Activated naive CD4-positive, alpha-beta T cell treated with anti-CD3 and anti-CD28 coated beads, Interleukin-2, amount 10 ng/mL, durations not matched to agents 7 days and 5 days (primary cell): ENCODE measurements around the gene TBX15.
A peak's percentile ranks its signal among the peaks of the same experiment; 100 is the strongest.

Source experiments
- CTCF ChIA-PET: fragments of 350-600 bp; sonication (Branson Sonifier 250); formaldehyde crosslinking; loops from one replicate; lab custom pipeline; 2021; ENCODE audit warnings: antibody characterized with exemption; lab: Charles Lee
- DNase-seq: peaks from one replicate; pipeline ENCODE4 v3.0.0-alpha.2; 2020
- H3K27ac Mint-ChIP-seq: one replicate; pipeline ENCODE4 v1.8.0; 2021; ENCODE audit warnings: mild to moderate bottlenecking, moderate library complexity, mixed read lengths
- H3K27me3 Mint-ChIP-seq: one replicate; pipeline ENCODE4 v1.8.0; 2021; ENCODE audit warnings: mild to moderate bottlenecking, mixed read lengths
- H3K36me3 Mint-ChIP-seq: one replicate; pipeline ENCODE4 v1.8.0; 2021; ENCODE audit warnings: mixed read lengths
- H3K4me1 Mint-ChIP-seq: one replicate; pipeline ENCODE4 v1.8.0; 2021; ENCODE audit warnings: mixed read lengths
- H3K4me3 Mint-ChIP-seq: one replicate; pipeline ENCODE4 v1.8.0; 2021; ENCODE audit warnings: mild to moderate bottlenecking, moderate library complexity, mixed read lengths
- H3K9me3 Mint-ChIP-seq: one replicate; pipeline ENCODE4 v1.8.0; 2021; ENCODE audit warnings: mixed read lengths

Gene TBX15

DNA sequence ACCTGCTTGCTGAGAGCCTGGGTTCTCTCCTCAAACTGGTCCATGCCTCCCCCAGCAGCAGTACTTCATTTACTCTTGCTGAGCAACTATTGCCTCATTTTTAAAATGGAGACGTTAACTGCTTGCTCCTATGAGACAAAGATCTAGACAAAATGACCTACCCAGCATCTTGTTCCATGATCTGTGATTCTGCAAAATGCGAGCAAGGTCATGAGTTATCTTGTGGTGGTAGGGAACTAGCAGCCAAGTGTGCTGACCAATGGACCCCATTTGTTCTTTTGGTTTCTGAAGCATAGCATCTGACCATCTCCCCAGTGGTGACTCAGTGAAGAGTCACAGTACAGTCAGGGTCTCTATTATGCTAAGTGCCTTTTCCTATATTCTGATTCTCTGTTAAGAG is 40.4 kb downstream of the TBX15 start:
- Mint-ChIP-seq H3K36me3 (no peaks in the 10 kb centered on the region), H3K27ac (no peak overlapping the region), H3K4me3 (no peak overlapping the region), H3K4me1 (no peaks in the 10 kb centered on the region), H3K27me3 (no peaks in the 10 kb centered on the region), H3K9me3 (no peaks in the 10 kb centered on the region)
- CTCF ChIA-PET, result no interaction called here
- DNase-seq, result no peak

DNA sequence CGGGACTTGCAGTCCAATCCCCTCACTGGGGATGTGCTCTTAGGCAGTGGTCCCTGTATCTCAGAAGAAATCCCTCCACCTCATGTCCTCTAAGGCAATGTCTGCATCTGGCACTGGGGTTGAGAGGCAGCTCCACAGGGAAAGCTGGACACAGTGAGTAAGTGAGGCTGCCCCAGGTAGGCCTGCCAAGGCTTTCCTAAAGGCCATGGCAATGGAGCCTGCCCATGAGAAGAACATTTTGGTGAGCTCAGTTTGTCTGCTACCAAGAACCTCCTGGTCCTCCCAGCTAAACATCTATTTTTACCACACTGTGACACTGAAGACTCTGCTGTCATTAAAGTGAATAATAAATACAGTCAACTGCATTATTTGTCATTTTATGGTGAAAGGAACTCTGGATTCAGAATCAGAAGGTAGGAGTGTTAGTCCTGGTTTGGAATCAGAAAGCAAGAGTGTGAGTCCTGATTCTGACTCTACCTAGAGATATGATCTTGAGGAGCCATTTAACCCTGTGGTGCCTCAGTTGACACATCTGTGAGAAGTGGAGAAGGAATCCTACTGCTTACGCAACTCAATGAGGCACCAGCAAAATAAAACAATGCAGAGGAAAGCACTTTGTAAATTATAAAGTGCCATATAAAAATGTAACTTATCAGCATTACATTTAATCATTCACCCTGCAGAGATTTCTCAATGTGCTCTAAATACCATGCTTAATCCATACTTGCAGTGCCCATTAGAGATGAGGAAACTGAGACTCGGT is 41.0 kb downstream of the TBX15 start:
- Mint-ChIP-seq H3K27ac (no peak overlapping the region), H3K27me3 (no peaks in the 10 kb centered on the region), H3K4me3 (no peak overlapping the region), H3K4me1 (no peaks in the 10 kb centered on the region), H3K36me3 (no peaks in the 10 kb centered on the region), H3K9me3 (no peaks in the 10 kb centered on the region)
- CTCF ChIA-PET, result no interaction called here
- DNase-seq, result no peak

DNA sequence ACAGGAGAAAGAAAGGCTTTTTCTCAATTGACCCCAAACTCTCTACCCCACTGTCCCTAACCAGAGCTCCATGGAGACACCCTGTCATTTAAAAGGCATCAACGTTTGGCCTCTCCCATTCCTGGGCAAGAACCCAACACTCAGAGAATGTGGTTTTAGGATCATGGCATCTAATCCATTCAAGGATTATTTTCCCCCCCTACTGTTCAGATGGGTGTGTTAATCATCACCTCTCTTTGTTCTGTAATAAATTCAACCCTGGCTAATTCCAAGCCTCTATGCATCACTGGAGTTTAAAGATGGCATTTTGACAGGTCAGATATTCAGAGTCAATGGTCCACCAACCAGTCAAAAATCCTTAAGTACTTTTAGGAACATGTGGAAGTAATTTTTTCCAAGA is 42.7 kb downstream of the TBX15 start:
- DNase-seq, result no peak
- Mint-ChIP-seq H3K27ac (no peak overlapping the region), H3K4me3 (no peak overlapping the region), H3K9me3 (no peaks in the 10 kb centered on the region), H3K4me1 (no peaks in the 10 kb centered on the region), H3K27me3 (no peaks in the 10 kb centered on the region), H3K36me3 (no peaks in the 10 kb centered on the region)
- CTCF ChIA-PET, result no interaction called here

DNA sequence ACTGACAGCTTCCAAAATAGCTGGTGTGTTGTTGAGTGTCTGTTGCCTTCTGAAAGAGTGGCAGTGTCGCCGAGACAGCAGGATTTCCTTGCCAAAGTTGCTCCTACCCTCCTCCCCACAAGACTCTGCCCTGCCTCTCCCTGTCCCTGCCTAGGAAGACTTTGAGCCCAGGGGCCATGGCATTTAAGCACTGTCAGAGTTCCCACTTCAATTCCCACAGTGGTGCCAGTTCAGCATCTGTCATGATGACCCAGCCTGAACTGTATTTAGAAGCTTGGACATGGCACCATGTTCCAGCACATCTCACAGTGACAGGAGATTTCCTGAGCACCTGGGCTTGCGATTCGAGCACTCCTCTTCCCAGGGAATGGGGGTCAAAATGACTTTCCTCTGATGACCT is 43.6 kb downstream of the TBX15 start:
- H3K9me3 Mint-ChIP-seq, result no peaks in the 10 kb centered on the region
- H3K27me3 Mint-ChIP-seq, result no peaks in the 10 kb centered on the region
- no peaks in the 10 kb centered on the region for H3K36me3 Mint-ChIP-seq
- no peak for DNase-seq
- H3K27ac Mint-ChIP-seq, result no peak overlapping the region
- CTCF ChIA-PET, result no interaction called here
- no peak overlapping the region for H3K4me3 Mint-ChIP-seq
- no peaks in the 10 kb centered on the region for H3K4me1 Mint-ChIP-seq

DNA sequence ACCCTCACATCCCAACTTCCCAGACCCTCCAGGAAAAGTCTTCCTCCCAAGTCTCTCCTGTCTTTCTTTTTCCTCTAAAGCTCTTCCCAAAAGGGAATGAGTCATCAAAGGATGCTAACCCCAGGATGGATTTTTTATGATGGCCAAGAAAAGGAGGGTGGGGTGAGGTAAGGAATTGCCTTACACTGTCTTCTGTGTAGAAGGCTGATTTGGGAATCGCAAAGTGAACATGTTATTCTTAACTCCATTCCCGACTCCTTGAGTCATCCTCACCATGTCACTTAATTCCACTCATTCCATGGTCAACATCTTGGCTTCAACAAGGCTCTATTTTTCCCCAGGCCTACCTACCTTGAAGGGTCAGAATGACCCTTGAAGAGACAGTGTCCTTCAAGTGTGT is 44.0 kb downstream of the TBX15 start:
- no peak overlapping the region for H3K4me3 Mint-ChIP-seq
- H3K4me1 Mint-ChIP-seq, result no peaks in the 10 kb centered on the region
- H3K27me3 Mint-ChIP-seq, result no peaks in the 10 kb centered on the region
- DNase-seq, result no peak
- no peaks in the 10 kb centered on the region for H3K9me3 Mint-ChIP-seq
- H3K27ac Mint-ChIP-seq, result no peak overlapping the region
- H3K36me3 Mint-ChIP-seq, result no peaks in the 10 kb centered on the region
- CTCF ChIA-PET, result no interaction called here

DNA sequence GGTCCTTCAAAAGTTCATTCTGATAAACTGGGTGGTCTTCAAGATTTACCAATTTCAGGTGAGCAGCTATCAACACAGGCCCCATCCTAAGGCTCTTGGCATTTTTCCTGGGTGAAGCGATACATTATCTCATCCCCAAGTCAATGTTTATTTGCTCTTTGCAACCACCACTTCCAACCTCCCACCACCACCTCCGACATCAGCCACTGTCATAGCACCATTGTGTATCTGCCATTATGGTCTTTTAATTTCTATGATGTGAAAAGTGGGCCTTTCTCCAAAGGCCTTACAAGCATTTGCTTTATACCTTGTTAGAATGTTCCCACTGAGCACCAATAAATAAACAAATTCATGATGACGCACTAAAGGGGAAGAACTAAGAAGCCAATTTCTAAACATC is 47.2 kb downstream of the TBX15 start:
- Mint-ChIP-seq H3K4me1 (no peaks in the 10 kb centered on the region), H3K27me3 (no peaks in the 10 kb centered on the region), H3K36me3 (no peaks in the 10 kb centered on the region), H3K27ac (no peak overlapping the region), H3K9me3 (no peaks in the 10 kb centered on the region), H3K4me3 (no peak overlapping the region)
- CTCF ChIA-PET, result no interaction called here
- DNase-seq, result no peak

DNA sequence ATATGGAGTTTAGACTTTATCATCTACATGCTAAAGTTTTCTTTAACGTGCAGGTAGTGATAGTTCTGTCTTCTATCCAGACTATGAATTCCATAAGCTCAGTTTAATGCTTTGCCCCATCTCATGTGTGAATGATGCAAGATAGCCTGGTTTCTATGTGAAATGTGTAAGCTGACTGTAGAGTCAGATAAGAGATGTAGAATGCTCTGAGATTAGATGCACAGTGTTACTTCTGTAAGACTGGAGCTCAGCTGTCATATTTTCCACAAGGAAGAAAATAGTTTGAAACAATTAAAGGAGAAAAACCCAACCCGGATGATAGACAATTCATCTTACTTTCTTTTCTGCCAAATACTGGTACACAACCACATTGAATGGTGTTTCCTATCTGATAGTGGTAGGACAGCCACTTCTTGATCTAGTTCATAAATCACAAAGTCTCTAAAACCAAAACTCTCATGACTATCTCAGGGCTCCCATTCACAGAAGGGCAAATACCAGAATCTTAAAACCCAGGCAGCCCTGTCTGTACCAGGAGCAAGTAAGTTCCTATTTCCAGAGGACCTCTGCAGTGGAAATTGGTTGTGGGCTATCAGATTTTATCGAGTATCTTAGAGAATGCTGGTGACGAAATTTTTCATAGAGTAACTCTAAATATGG is 50.6 kb downstream of the TBX15 start:
- Mint-ChIP-seq H3K36me3 (no peaks in the 10 kb centered on the region), H3K9me3 (no peaks in the 10 kb centered on the region), H3K27ac (no peak overlapping the region), H3K4me3 (no peak overlapping the region), H3K27me3 (no peaks in the 10 kb centered on the region), H3K4me1 (no peaks in the 10 kb centered on the region)
- no peak for DNase-seq
- CTCF ChIA-PET, result no interaction called here

DNA sequence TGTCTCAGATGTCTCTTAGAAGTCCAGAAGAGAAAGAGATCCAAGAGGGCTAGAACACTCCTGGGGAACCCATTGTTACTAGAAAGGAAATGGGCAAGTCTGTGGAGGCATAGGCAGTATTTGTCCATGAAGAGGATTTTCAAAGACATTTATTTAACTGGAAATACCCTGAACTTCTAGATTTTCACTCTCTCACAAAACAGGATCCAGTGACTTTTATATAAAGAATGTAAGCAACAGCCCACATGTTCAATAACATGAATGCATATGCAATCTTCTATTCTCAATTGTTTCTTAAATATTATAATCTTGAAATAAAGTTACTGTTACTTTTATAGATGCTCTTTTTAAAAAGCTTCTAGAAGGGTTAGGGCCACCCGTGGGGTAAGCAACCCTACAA is 53.4 kb downstream of the TBX15 start:
- Mint-ChIP-seq H3K9me3 (no peaks in the 10 kb centered on the region), H3K27ac (no peak overlapping the region), H3K4me1 (no peaks in the 10 kb centered on the region), H3K36me3 (no peaks in the 10 kb centered on the region), H3K4me3 (no peak overlapping the region), H3K27me3 (no peaks in the 10 kb centered on the region)
- no peak for DNase-seq
- CTCF ChIA-PET, result no interaction called here

DNA sequence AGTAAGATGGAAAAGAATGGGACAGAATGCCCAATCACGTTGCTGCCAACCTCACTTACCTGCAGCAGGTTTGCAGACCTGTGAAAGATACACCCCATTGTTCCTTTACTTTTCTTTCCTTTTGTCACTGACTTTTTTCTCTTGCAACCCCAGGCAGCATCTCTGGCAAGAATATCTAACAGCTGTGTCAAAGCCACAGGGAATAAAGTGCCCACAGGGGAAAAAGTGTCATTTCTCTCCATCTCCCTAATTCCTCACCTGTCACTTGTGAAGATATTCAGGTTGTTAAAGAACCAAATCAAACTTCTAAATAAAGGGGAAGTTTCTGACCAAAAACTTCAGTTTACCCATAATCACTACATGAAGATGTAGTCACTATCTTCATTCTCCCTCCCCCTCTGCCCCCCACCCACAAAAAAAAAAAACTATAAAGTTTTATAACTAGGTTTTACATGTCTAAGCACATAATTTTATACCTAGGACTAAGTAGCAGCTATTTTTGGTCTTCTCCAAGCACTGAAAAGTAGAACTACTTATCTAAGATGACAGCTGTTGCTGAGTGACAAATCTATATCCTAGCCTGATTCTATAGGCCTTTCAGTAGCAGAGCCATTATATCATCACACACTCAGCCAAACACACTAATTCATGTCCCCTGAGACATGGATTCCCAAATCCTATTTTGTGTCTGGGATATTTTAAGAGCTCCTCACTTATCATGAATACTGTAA is 54.9 kb downstream of the TBX15 start:
- H3K36me3 Mint-ChIP-seq, result no peaks in the 10 kb centered on the region
- H3K4me1 Mint-ChIP-seq, result no peaks in the 10 kb centered on the region
- H3K27ac Mint-ChIP-seq, result no peak overlapping the region
- CTCF ChIA-PET, result no interaction called here
- H3K9me3 Mint-ChIP-seq, result no peaks in the 10 kb centered on the region
- no peak overlapping the region for H3K4me3 Mint-ChIP-seq
- DNase-seq, result no peak
- no peaks in the 10 kb centered on the region for H3K27me3 Mint-ChIP-seq

DNA sequence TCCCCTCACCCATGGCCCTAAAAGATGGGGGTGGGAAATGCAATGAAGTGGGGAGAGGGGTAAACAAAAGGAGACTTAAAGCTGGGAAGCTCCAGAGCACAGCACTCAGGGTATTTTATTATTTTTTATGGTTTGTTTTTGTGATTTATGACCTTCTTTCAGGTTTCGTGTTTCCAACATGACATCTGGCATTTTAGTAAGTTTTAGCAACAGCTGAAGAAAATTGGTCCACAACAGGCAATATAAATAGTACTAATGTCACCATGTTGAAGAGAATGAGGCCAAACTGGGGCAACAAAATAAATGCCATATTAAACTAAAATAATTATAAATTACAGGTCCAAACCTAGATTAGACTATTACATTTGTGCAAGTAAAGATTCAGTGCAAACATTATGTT is 56.3 kb downstream of the TBX15 start:
- no peaks in the 10 kb centered on the region for H3K36me3 Mint-ChIP-seq
- no peak overlapping the region for H3K27ac Mint-ChIP-seq
- H3K4me1 Mint-ChIP-seq, result no peaks in the 10 kb centered on the region
- H3K4me3 Mint-ChIP-seq, result no peak overlapping the region
- no peak for DNase-seq
- H3K27me3 Mint-ChIP-seq, result no peaks in the 10 kb centered on the region
- CTCF ChIA-PET, result no interaction called here
- no peaks in the 10 kb centered on the region for H3K9me3 Mint-ChIP-seq

DNA sequence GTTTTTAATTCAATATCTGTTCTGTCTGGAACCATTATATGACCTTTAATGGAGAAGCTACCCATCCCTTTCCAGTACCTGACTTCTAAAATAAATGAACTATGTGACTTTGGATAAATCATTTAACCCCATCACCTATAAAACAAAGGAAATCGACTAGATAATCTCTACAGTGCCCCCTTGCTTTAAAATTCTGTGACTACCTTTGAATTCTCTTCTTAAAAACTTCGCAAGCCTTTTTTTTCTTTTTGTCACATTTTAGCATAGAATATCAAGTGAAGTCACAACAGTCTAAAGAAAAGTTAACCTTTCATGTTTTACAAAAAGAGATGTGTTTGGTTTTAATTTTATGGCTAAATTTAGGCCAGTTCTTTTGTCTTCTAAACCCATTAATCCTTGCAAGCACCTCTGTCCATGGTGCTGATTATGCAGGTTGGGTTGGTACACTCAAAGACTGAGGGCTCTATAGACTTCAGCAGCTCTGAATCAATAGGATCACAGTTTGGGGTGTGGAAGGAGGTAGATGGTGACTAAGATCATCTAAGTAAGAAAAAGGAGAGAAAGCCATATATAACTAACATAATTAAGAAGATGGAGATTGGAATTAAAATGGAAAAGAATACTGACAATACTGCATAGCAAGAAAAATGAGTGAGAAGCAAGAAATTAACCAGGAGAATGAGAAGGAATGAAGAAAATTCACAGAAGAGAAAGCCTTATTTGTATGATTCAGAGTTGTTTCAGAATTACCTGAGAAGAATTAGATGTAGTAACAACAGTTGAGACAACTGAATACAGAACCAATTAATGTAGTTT is 59.2 kb downstream of the TBX15 start:
- Mint-ChIP-seq H3K27me3 (no peaks in the 10 kb centered on the region), H3K27ac (no peak overlapping the region), H3K9me3 (no peaks in the 10 kb centered on the region), H3K4me3 (no peak overlapping the region), H3K4me1 (no peaks in the 10 kb centered on the region), H3K36me3 (no peaks in the 10 kb centered on the region)
- CTCF ChIA-PET, result no interaction called here
- DNase-seq, result peak; percentile 37

DNA sequence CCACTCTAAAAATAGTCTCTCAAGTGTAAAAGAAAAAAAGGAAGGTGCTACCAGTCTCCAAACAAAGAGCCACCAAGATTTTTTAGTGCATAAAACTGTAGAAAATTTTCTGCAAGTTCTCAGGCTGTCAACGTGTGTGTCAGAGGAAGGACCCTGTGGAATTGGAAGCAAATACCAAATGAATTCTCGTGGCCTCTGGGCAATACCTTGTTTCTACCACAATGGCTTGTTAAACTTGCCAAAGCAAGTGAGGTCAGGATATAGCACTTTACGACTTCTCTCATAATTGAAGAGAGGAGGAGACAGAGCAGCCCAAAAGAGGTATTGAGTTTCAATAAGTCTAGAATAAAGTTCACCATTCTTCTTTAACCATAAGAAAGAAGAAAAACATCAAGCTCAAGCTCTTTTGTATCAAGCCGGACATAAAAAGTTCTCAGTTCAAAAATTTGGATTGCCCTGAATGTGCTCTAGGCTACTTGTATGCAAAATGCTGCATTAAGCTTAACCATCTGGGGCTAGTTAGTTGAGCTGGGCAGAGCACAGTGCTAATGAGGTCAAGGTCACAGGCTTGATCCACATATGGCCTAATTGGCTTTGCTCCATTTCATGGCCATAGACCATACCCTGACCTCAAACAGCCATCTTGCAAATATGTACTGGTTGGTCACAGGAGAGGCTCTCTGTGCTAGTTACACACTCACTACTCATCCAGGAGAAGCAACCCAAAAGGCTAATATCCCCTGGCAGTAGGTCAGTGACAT is 60.5 kb downstream of the TBX15 start:
- H3K36me3 Mint-ChIP-seq, result no peaks in the 10 kb centered on the region
- H3K27ac Mint-ChIP-seq, result no peak overlapping the region
- no peaks in the 10 kb centered on the region for H3K9me3 Mint-ChIP-seq
- H3K27me3 Mint-ChIP-seq, result no peaks in the 10 kb centered on the region
- CTCF ChIA-PET, result no interaction called here
- H3K4me1 Mint-ChIP-seq, result no peaks in the 10 kb centered on the region
- no peak overlapping the region for H3K4me3 Mint-ChIP-seq
- DNase-seq, result no peak

DNA sequence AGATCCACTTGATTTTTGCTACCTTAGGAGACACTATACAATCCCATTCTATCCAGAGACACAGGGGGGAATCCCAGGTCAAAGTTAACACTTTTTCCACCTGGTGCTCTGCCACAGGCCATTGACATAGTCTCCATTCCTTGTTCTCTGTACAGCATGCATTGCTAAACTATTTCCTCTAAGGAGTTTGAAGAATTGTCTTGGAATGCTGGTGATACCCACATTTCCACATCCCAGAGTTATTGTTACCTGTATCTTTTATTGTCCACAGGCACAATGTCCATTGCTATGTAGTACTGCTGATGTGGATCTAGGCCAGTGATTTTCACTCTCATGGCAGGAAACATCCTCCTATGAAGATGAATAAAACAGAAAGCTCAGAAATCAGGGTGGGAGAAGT is 61.9 kb downstream of the TBX15 start:
- H3K9me3 Mint-ChIP-seq, result no peaks in the 10 kb centered on the region
- CTCF ChIA-PET, result no interaction called here
- no peak overlapping the region for H3K27ac Mint-ChIP-seq
- no peaks in the 10 kb centered on the region for H3K27me3 Mint-ChIP-seq
- no peak overlapping the region for H3K4me3 Mint-ChIP-seq
- no peaks in the 10 kb centered on the region for H3K36me3 Mint-ChIP-seq
- no peak for DNase-seq
- H3K4me1 Mint-ChIP-seq, result no peaks in the 10 kb centered on the region

DNA sequence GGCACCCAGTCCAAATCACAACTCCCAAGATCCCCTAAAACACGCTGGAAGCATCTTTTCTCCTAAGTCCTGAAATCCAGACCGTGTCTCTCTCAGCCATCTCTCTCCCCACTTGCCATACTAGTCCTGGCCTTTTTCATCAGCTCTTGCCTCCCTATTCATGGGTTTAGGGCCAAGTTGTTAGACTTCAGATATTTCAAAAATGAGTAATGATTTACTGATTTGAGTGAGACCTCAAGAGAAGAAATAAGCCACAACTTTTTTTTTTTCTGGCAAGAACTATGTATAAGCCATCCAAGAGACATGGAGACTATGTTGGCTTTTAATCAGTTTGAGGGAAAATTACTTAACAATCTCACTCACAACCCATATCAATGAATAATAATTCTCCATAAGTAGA is 62.5 kb downstream of the TBX15 start:
- no peaks in the 10 kb centered on the region for H3K36me3 Mint-ChIP-seq
- H3K4me1 Mint-ChIP-seq, result no peaks in the 10 kb centered on the region
- no peaks in the 10 kb centered on the region for H3K9me3 Mint-ChIP-seq
- CTCF ChIA-PET, result no interaction called here
- no peak overlapping the region for H3K4me3 Mint-ChIP-seq
- H3K27ac Mint-ChIP-seq, result no peak overlapping the region
- DNase-seq, result no peak
- H3K27me3 Mint-ChIP-seq, result no peaks in the 10 kb centered on the region
